ENCODE measurements around the gene CABLES2.

Gene CABLES2

DNA sequence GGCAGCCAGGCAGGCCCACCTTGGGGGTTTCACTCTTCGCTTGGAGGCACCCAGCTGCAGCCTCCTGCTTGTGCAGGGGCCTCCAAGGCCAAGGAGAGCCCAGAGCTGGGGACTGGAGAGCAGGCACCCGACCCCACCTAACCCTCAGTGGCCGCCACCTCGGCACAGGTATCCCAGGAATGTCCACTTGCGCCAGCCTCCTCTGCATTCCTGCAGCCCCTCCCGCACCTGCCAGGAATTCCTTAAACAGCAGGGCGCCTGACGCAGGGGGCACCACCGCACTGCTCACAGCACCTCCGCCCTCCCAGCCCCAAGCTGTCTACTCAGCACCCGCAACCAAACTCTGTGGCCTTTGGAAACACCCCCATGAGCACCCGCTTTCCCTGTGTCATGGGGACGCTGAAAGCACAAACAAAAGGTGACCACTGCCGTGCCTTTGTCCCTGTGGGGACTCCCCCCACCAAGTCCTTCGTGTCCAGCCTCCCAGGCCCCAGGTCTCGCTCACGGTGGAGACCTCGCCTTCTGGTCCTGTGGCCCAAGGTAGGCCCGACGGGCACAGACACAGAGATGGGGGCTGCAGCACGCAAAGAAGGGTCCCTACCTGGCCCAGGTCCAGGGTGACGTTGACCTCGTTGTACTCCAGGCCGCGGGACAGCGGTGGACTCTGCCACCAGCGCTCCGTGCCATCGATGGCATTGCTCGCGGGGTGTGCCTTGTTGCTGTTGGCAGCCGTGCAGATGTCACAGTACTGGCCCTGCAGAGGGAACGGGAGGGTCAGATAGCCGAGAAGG is 45.1 kb downstream of the CABLES2 start:
- Histone ChIP-seq H3F3A (ENCODE audit: control insufficient read depth, insufficient read depth) (peaks cover 9% of the 10 kb centered on the region; the same call in 1 of the 2 replicates), H3K27me3 (ENCODE audit: control insufficient read depth, low read length) (no peaks in the 10 kb centered on the region), H3K36me3 (ENCODE audit: control insufficient read depth, low read length) (no peaks in the 10 kb centered on the region), H3K27ac (ENCODE audit: low read depth, low read length) (no peak overlapping the region), H4K20me1 (ENCODE audit: control insufficient read depth, insufficient read depth, low read depth, low read length) (peaks cover 6% of the 10 kb centered on the region; the same call in 1 of the 2 replicates), H3K4me1 (ENCODE audit: control insufficient read depth, low read length) (peaks cover 36% of the 10 kb centered on the region), H3K9me2 (replicated peaks; ENCODE audit: control insufficient read depth, low read length) (no peaks in the 10 kb centered on the region), H3K4me2 (ENCODE audit: low read length) (no peak overlapping the region), H3K9me3 (ENCODE audit: control insufficient read depth, insufficient read depth, low read length) (no peaks in the 10 kb centered on the region), H3K4me3 (ENCODE audit: low read length) (no peak overlapping the region), H3K79me2 (ENCODE audit: control insufficient read depth, low read length) (peaks cover 22% of the 10 kb centered on the region)
- TF ChIP-seq, protein P1, sequence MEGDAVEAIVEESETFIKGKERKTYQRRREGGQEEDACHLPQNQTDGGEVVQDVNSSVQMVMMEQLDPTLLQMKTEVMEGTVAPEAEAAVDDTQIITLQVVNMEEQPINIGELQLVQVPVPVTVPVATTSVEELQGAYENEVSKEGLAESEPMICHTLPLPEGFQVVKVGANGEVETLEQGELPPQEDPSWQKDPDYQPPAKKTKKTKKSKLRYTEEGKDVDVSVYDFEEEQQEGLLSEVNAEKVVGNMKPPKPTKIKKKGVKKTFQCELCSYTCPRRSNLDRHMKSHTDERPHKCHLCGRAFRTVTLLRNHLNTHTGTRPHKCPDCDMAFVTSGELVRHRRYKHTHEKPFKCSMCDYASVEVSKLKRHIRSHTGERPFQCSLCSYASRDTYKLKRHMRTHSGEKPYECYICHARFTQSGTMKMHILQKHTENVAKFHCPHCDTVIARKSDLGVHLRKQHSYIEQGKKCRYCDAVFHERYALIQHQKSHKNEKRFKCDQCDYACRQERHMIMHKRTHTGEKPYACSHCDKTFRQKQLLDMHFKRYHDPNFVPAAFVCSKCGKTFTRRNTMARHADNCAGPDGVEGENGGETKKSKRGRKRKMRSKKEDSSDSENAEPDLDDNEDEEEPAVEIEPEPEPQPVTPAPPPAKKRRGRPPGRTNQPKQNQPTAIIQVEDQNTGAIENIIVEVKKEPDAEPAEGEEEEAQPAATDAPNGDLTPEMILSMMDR (IDR thresholded peaks at IDR 0.05; ENCODE audit: low read depth, low read length, poor library complexity, severe bottlenecking), result no peak
- no peak for TF ChIP-seq EZH2phosphoT487 (IDR thresholded peaks at IDR 0.05; ENCODE audit: borderline replicate concordance, low read length)

DNA sequence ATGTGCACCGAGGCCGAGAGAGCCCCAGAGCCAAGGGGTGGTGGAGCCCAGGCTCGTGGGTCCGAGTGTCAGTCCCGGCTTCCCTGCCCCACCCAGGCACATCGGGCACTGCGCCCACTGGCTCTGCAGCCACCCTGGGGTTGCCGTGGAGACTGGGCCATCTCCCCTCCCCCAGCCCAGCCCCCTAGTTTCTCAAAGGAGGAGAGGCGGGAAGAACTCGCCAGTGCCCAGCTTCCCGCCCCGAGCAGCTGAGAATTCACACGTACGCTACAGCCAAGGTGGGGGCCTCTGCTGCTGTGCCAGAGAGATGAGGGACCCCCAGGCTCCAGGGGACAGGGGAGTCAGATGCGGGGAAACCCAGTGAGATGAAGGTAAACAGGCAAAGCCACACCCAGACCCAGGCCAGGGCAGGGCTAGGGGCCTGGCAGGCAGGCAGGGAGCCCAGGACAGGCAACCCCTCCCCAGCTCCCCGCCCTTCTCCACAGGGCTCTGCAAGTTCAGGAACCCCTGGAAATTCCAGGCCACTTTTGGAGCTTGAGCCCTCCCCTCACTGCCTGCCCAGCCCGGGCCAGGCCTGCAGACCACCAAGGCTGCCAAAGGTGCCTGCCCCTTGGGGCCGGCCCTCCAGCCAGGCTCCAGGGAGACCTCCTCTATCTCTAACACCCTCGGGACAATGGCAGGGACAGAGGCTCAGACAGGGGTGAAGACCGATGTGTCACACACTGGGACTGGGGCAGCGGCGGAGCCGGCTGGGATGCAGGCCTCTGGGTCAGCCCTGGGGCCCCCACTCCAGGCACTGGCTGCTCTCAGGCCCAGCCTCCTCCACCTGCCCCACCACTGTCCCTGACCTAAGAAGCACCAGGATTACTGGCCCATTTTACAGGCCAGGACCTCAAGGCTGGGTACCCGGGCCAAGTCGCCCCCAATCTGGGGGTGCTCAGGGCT is 46.0 kb downstream of the CABLES2 start:
- H3K27me3 ChIP-seq (ENCODE audit: control insufficient read depth, low read length), result no peaks in the 10 kb centered on the region
- H3K4me3 ChIP-seq (ENCODE audit: low read length), result no peak overlapping the region
- peaks cover 33% of the 10 kb centered on the region for H3K4me1 ChIP-seq (ENCODE audit: control insufficient read depth, low read length)
- H3K9me2 ChIP-seq (replicated peaks; ENCODE audit: control insufficient read depth, low read length), result no peaks in the 10 kb centered on the region
- no peaks in the 10 kb centered on the region for H3K36me3 ChIP-seq (ENCODE audit: control insufficient read depth, low read length)
- peaks cover 6% of the 10 kb centered on the region; the same call in 1 of the 2 replicates for H4K20me1 ChIP-seq (ENCODE audit: control insufficient read depth, insufficient read depth, low read depth, low read length)
- TF ChIP-seq, protein P1 (IDR thresholded peaks at IDR 0.05; ENCODE audit: low read depth, low read length, poor library complexity, severe bottlenecking), result no peak
- no peak for TF ChIP-seq EZH2phosphoT487 (IDR thresholded peaks at IDR 0.05; ENCODE audit: borderline replicate concordance, low read length)
- no peak overlapping the region for H3K4me2 ChIP-seq (ENCODE audit: low read length)
- peaks cover 15% of the 10 kb centered on the region for H3K79me2 ChIP-seq (ENCODE audit: control insufficient read depth, low read length)
- peaks cover 8% of the 10 kb centered on the region; the same call in 1 of the 2 replicates for H3F3A ChIP-seq (ENCODE audit: control insufficient read depth, insufficient read depth)
- no peak overlapping the region for H3K27ac ChIP-seq (ENCODE audit: low read depth, low read length)
- H3K9me3 ChIP-seq (ENCODE audit: control insufficient read depth, insufficient read depth, low read length), result no peaks in the 10 kb centered on the region

DNA sequence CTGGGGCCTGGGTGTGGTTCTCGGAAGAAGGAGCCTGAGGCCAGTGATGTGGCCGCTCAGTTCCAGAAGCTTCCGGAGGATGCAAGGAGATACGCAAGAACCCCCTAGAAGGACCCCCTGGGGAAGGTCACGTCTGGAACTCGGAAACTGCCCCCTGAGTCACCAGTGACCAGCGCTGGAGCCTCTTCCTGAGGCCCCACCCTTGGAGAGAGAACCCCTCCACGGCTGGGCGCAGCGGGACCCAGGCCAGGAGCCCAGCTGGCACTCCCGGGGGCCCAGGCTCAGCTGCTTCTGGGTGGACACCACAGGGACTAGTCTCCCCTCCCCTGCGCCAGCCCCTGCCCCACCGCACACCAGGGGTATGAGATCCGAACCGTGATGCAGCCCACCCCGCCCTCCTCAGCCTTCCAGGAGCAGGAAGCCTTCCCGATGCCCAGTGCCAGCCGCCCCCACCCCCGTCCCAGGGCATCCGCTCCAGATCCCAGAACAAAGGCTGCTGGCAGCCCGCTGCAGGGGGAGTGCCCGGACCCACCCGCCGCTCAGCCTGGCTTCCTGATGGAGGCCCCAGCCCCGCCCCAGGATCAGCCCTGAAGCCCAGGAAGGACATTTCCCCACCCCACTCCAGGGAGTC is 47.5 kb downstream of the CABLES2 start:
- Histone ChIP-seq H3K27me3 (ENCODE audit: control insufficient read depth, low read length) (no peaks in the 10 kb centered on the region), H3K36me3 (ENCODE audit: control insufficient read depth, low read length) (no peaks in the 10 kb centered on the region), H3K4me3 (ENCODE audit: low read length) (no peak overlapping the region), H3F3A (ENCODE audit: control insufficient read depth, insufficient read depth) (no peaks in the 10 kb centered on the region), H3K79me2 (ENCODE audit: control insufficient read depth, low read length) (peaks cover 1% of the 10 kb centered on the region), H3K9me3 (ENCODE audit: control insufficient read depth, insufficient read depth, low read length) (no peaks in the 10 kb centered on the region), H3K4me1 (ENCODE audit: control insufficient read depth, low read length) (peaks cover 23% of the 10 kb centered on the region), H3K9me2 (replicated peaks; ENCODE audit: control insufficient read depth, low read length) (no peaks in the 10 kb centered on the region), H3K27ac (ENCODE audit: low read depth, low read length) (no peak overlapping the region), H4K20me1 (ENCODE audit: control insufficient read depth, insufficient read depth, low read depth, low read length) (peaks cover 6% of the 10 kb centered on the region; the same call in 1 of the 2 replicates), H3K4me2 (ENCODE audit: low read length) (no peak overlapping the region)
- TF ChIP-seq, protein P1 (IDR thresholded peaks at IDR 0.05; ENCODE audit: low read depth, low read length, poor library complexity, severe bottlenecking), result no peak
- TF ChIP-seq EZH2phosphoT487 (IDR thresholded peaks at IDR 0.05; ENCODE audit: borderline replicate concordance, low read length), result no peak
